Liver (tissue), 3 donors: ENCODE results near the gene FBLN1.

Experiments
- FOXA1 ChIP-seq: IDR thresholded peaks from 2 replicates; pipeline ENCODE4 v1.6.1; 2016; ENCODE audit warnings: antibody characterized with exemption
- GABPA ChIP-seq, 2 donors: IDR thresholded peaks in 1 of 2; conservative IDR thresholded peaks in 1 of 2; 2 replicates each; pipeline ENCODE4 v1.6.1; 2016; ENCODE audit warnings: antibody characterized with exemption in 2 of 2, mild to moderate bottlenecking in 1 of 2, moderate library complexity in 1 of 2
- HNF4A ChIP-seq, 2 donors: conservative IDR thresholded peaks; 2 replicates each; pipeline ENCODE4 v1.6.1; 2016; ENCODE audit warnings: antibody characterized with exemption in 2 of 2, mild to moderate bottlenecking in 2 of 2
- JUND ChIP-seq, 2 donors: IDR thresholded peaks; 2 replicates each; pipeline ENCODE4 v1.6.1; 2016; ENCODE audit warnings: antibody characterized with exemption in 2 of 2
- RAD21 ChIP-seq, 2 donors: IDR thresholded peaks; 2 replicates each; pipeline ENCODE4 v1.6.1; 2016; ENCODE audit warnings: antibody characterized with exemption in 2 of 2, mild to moderate bottlenecking in 2 of 2
- TAF1 ChIP-seq: conservative IDR thresholded peaks from 2 replicates; pipeline ENCODE4 v1.6.1; 2016; ENCODE audit warnings: antibody characterized with exemption, mild to moderate bottlenecking
- YY1 ChIP-seq: IDR thresholded peaks from 2 replicates; pipeline ENCODE4 v1.6.1; 2016; ENCODE audit warnings: antibody characterized with exemption, mild to moderate bottlenecking
- TF ChIP-seq, protein P1 (sequence below): fragments of 150-350 bp; IDR thresholded peaks from 2 replicates; pipeline ENCODE4 v1.5.1; 2017; ENCODE audit warnings: improper control_type of control experiment, low read depth, low read length; ENCODE audit not compliant: missing input control
- TF ChIP-seq, protein P2 (sequence below): IDR thresholded peaks from 2 replicates; pipeline ENCODE4 v1.6.1; 2016; ENCODE audit warnings: antibody characterized with exemption, mild to moderate bottlenecking
- TF ChIP-seq, protein P3 (sequence below): IDR thresholded peaks from 2 replicates; pipeline ENCODE4 v1.6.1; 2016; ENCODE audit warnings: antibody characterized with exemption
- TF ChIP-seq, protein P4 (sequence below): IDR thresholded peaks from 2 replicates; pipeline ENCODE4 v1.6.1; 2016; ENCODE audit warnings: antibody characterized with exemption
- donor health status: healthy.
- donor health status: healthy.

DNA sequence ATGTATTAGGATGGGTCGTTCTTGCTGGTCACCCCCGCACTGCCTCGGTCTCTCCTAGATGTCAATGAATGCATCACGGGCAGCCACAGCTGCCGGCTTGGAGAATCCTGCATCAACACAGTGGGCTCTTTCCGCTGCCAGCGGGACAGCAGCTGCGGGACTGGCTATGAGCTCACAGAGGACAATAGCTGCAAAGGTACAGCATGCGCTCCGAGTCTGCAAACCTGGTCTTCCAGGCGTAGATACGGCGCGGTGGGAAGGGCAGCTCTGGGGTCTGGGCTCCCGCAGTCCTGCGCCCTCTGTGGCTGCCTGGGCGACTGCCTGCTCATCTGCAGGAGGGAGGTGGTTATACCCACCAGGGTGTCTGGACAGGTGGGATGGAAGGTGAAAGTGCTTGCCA is 31.0 kb downstream of the FBLN1 start:
- TF ChIP-seq, protein P1, sequence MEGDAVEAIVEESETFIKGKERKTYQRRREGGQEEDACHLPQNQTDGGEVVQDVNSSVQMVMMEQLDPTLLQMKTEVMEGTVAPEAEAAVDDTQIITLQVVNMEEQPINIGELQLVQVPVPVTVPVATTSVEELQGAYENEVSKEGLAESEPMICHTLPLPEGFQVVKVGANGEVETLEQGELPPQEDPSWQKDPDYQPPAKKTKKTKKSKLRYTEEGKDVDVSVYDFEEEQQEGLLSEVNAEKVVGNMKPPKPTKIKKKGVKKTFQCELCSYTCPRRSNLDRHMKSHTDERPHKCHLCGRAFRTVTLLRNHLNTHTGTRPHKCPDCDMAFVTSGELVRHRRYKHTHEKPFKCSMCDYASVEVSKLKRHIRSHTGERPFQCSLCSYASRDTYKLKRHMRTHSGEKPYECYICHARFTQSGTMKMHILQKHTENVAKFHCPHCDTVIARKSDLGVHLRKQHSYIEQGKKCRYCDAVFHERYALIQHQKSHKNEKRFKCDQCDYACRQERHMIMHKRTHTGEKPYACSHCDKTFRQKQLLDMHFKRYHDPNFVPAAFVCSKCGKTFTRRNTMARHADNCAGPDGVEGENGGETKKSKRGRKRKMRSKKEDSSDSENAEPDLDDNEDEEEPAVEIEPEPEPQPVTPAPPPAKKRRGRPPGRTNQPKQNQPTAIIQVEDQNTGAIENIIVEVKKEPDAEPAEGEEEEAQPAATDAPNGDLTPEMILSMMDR, result no peak
- TF ChIP-seq, protein P2, sequence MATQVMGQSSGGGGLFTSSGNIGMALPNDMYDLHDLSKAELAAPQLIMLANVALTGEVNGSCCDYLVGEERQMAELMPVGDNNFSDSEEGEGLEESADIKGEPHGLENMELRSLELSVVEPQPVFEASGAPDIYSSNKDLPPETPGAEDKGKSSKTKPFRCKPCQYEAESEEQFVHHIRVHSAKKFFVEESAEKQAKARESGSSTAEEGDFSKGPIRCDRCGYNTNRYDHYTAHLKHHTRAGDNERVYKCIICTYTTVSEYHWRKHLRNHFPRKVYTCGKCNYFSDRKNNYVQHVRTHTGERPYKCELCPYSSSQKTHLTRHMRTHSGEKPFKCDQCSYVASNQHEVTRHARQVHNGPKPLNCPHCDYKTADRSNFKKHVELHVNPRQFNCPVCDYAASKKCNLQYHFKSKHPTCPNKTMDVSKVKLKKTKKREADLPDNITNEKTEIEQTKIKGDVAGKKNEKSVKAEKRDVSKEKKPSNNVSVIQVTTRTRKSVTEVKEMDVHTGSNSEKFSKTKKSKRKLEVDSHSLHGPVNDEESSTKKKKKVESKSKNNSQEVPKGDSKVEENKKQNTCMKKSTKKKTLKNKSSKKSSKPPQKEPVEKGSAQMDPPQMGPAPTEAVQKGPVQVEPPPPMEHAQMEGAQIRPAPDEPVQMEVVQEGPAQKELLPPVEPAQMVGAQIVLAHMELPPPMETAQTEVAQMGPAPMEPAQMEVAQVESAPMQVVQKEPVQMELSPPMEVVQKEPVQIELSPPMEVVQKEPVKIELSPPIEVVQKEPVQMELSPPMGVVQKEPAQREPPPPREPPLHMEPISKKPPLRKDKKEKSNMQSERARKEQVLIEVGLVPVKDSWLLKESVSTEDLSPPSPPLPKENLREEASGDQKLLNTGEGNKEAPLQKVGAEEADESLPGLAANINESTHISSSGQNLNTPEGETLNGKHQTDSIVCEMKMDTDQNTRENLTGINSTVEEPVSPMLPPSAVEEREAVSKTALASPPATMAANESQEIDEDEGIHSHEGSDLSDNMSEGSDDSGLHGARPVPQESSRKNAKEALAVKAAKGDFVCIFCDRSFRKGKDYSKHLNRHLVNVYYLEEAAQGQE, result no peak
- TF ChIP-seq GABPA (IDR thresholded peaks at IDR 0.05 in 1 of 2, conservative IDR thresholded peaks at IDR 0.05 in 1 of 2) (no peak), YY1 (no peak), FOXA1 (no peak), TAF1 (no peak), RAD21 (IDR thresholded peaks at IDR 0.05) (no peak), JUND (IDR thresholded peaks at IDR 0.05) (no peak), HNF4A (conservative IDR thresholded peaks at IDR 0.05) (no peak)
- TF ChIP-seq, protein P3, sequence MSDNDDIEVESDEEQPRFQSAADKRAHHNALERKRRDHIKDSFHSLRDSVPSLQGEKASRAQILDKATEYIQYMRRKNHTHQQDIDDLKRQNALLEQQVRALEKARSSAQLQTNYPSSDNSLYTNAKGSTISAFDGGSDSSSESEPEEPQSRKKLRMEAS, result no peak
- TF ChIP-seq, protein P4, sequence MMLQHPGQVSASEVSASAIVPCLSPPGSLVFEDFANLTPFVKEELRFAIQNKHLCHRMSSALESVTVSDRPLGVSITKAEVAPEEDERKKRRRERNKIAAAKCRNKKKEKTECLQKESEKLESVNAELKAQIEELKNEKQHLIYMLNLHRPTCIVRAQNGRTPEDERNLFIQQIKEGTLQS, result no peak
